Measurements from ENCODE around the gene CTSW.

Gene CTSW

DNA sequence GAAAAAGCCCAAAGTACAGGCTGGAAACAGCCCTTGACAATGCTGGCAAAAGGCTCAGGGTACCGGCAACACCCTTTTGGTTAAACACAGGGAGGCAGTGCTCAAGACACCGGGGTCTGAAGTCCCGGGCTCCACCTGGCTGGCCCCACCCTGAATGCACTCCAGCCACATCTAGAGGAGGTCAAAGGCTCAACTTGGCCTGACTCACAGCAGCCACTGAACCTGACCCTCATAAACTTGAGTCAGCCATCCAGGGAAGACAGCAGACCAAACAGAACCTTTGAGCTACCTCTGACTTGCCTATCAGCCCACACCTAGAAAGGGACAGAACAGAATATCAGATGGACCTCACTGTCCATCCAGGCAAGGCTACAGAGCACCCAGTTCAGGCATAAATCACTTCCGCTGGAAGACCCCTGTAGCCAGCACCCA, 25.5 kb upstream of the CTSW start:
- Histone ChIP-seq H3K9me3 (ENCODE audit: low read depth, low read length) (no peaks in the 10 kb centered on the region), H3K36me3 (ENCODE audit: insufficient read depth, low read length) (peaks cover 37% of the 10 kb centered on the region), H3K9ac (ENCODE audit: insufficient read length) (no peak overlapping the region), H3K27ac (no peak overlapping the region), H3K4me3 (no peak overlapping the region)
- TF ChIP-seq EZH2 (IDR thresholded peaks at IDR 0.05) (no peak), FOXP2 (optimal IDR thresholded peaks at IDR 0.05; ENCODE audit: control extremely low read depth, extremely low read length, insufficient read depth) (no peak), POLR2AphosphoS5 (IDR thresholded peaks at IDR 0.05; ENCODE audit: borderline replicate concordance, low read depth, low read length) (no peak)
- DNase-seq (ENCODE audit: low read depth, low spot score), result no peak

- Histone ChIP-seq H3K9me3 (ENCODE audit: low read depth, low read length) (no peaks in the 10 kb centered on the region), H3K27ac (no peak overlapping the region), H3K4me3 (no peak overlapping the region), H3K36me3 (ENCODE audit: insufficient read depth, low read length) (peaks cover 37% of the 10 kb centered on the region), H3K9ac (ENCODE audit: insufficient read length) (no peak overlapping the region)
- DNase-seq (ENCODE audit: low read depth, low spot score), result no peak
- TF ChIP-seq POLR2AphosphoS5 (IDR thresholded peaks at IDR 0.05; ENCODE audit: borderline replicate concordance, low read depth, low read length) (no peak), EZH2 (IDR thresholded peaks at IDR 0.05) (no peak), FOXP2 (optimal IDR thresholded peaks at IDR 0.05; ENCODE audit: control extremely low read depth, extremely low read length, insufficient read depth) (no peak)
These were observed 24.5 kb upstream of the CTSW start for GRCh38 chr11:65854852-65855837.

DNA sequence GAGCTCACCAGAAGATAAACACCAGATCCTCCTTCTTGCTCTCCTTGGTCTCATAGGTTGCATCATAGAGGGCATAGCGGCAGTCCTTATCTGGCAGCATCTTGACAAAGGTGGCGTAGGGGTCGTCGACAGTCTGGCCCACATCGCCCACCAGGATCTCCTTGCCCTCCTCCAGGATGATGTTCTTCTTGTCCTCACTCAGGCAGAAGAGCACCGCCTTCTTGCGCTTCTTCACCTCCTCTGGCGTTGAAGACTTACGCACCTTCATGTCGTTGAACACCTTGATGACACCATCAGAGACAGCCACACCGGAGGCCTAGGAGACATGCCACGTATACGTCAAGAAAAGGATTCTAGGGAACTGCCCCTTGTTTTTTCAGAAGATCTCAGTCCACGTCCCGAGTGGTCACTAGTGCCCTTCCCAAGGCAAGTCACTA, 23.7 kb upstream of the CTSW start:
- Histone ChIP-seq H3K36me3 (ENCODE audit: insufficient read depth, low read length) (peaks cover 37% of the 10 kb centered on the region), H3K4me3 (peak overlapping the region; percentile 87), H3K9me3 (ENCODE audit: low read depth, low read length) (no peaks in the 10 kb centered on the region), H3K9ac (ENCODE audit: insufficient read length) (peak overlapping the region; percentile 77), H3K27ac (no peak overlapping the region)
- DNase-seq (ENCODE audit: low read depth, low spot score), result no peak
- TF ChIP-seq FOXP2 (optimal IDR thresholded peaks at IDR 0.05; ENCODE audit: control extremely low read depth, extremely low read length, insufficient read depth), result no peak
- no peak for TF ChIP-seq POLR2AphosphoS5 (IDR thresholded peaks at IDR 0.05; ENCODE audit: borderline replicate concordance, low read depth, low read length)
- TF ChIP-seq EZH2 (IDR thresholded peaks at IDR 0.05), result no peak

- no peak for TF ChIP-seq FOXP2 (optimal IDR thresholded peaks at IDR 0.05; ENCODE audit: control extremely low read depth, extremely low read length, insufficient read depth)
- no peak for TF ChIP-seq EZH2 (IDR thresholded peaks at IDR 0.05)
- peak; percentile 13; the same call in 1 of the 2 replicates for TF ChIP-seq POLR2AphosphoS5 (IDR thresholded peaks at IDR 0.05; ENCODE audit: borderline replicate concordance, low read depth, low read length)
- no peak for DNase-seq (ENCODE audit: low read depth, low spot score)
- Histone ChIP-seq H3K36me3 (ENCODE audit: insufficient read depth, low read length) (peaks cover 39% of the 10 kb centered on the region), H3K27ac (peak overlapping the region; percentile 91), H3K4me3 (peak overlapping the region; percentile 87), H3K9me3 (ENCODE audit: low read depth, low read length) (no peaks in the 10 kb centered on the region), H3K9ac (ENCODE audit: insufficient read length) (peak overlapping the region; percentile 87)
These were observed 22.7 kb upstream of the CTSW start for GRCh38 chr11:65856689-65857499.

- H3K27ac ChIP-seq, result peak overlapping the region; percentile 91
These were observed 22.2 kb upstream of the CTSW start for GRCh38 chr11:65857500-65857852.

GRCh38 chr11:65857853-65858680, 21.6 kb upstream of the CTSW start, which contains the start of gene CFL1:
CFL1 (minus strand) TSS chr11:65858180; CDS start chr11:65858099, 81 bp downstream.
- DNase-seq (ENCODE audit: low read depth, low spot score), result peak; percentile 70
- Histone ChIP-seq H3K9me3 (ENCODE audit: low read depth, low read length) (no peaks in the 10 kb centered on the region), H3K4me3 (peak within 1 kb of the TSS; percentile 87), H3K9ac (ENCODE audit: insufficient read length) (peak within 1 kb of the TSS; percentile 97), H3K27ac (peak within 1 kb of the TSS; percentile 97), H3K36me3 (ENCODE audit: insufficient read depth, low read length) (peaks cover 51% of the 10 kb centered on the region)
- TF ChIP-seq POLR2AphosphoS5 (IDR thresholded peaks at IDR 0.05; ENCODE audit: borderline replicate concordance, low read depth, low read length) (peak; percentile 98), EZH2 (IDR thresholded peaks at IDR 0.05) (no peak), FOXP2 (optimal IDR thresholded peaks at IDR 0.05; ENCODE audit: control extremely low read depth, extremely low read length, insufficient read depth) (no peak)

More at GRCh38 chr11:65857500-65857852, 22.2 kb upstream of the CTSW start:
- peaks cover 45% of the 10 kb centered on the region for H3K36me3 ChIP-seq (ENCODE audit: insufficient read depth, low read length)
- DNase-seq (ENCODE audit: low read depth, low spot score), result no peak
- TF ChIP-seq FOXP2 (optimal IDR thresholded peaks at IDR 0.05; ENCODE audit: control extremely low read depth, extremely low read length, insufficient read depth) (no peak), POLR2AphosphoS5 (IDR thresholded peaks at IDR 0.05; ENCODE audit: borderline replicate concordance, low read depth, low read length) (no peak), EZH2 (IDR thresholded peaks at IDR 0.05) (no peak)
- peak overlapping the region; percentile 87 for H3K9ac ChIP-seq (ENCODE audit: insufficient read length)
- H3K4me3 ChIP-seq, result peak overlapping the region; percentile 87
- no peaks in the 10 kb centered on the region for H3K9me3 ChIP-seq (ENCODE audit: low read depth, low read length)

GRCh38 chr11:65858681-65859087, 21.0 kb upstream of the CTSW start:
- peaks cover 51% of the 10 kb centered on the region for H3K36me3 ChIP-seq (ENCODE audit: insufficient read depth, low read length)
- DNase-seq (ENCODE audit: low read depth, low spot score), result no peak
- H3K9me3 ChIP-seq (ENCODE audit: low read depth, low read length), result no peaks in the 10 kb centered on the region
- peak overlapping the region; percentile 97 for H3K9ac ChIP-seq (ENCODE audit: insufficient read length)
- TF ChIP-seq EZH2 (IDR thresholded peaks at IDR 0.05), result no peak
- no peak for TF ChIP-seq FOXP2 (optimal IDR thresholded peaks at IDR 0.05; ENCODE audit: control extremely low read depth, extremely low read length, insufficient read depth)
- TF ChIP-seq POLR2AphosphoS5 (IDR thresholded peaks at IDR 0.05; ENCODE audit: borderline replicate concordance, low read depth, low read length), result no peak
- peak overlapping the region; percentile 87 for H3K4me3 ChIP-seq
- H3K27ac ChIP-seq, result peak overlapping the region; percentile 97
